ENCODE data around the gene KIF26B. TPM values are rescaled to one million over a fixed set of nuclear protein-coding genes. Genes with fewer than 3 reads are reported as not detected.
A peak's percentile ranks its signal among the peaks of the same experiment; 100 is the strongest.

KIF26B gene
- total and polyA plus RNA-seq, 2 experiments from 2014 or later = 2.5 to 8.0 TPM

DNA sequence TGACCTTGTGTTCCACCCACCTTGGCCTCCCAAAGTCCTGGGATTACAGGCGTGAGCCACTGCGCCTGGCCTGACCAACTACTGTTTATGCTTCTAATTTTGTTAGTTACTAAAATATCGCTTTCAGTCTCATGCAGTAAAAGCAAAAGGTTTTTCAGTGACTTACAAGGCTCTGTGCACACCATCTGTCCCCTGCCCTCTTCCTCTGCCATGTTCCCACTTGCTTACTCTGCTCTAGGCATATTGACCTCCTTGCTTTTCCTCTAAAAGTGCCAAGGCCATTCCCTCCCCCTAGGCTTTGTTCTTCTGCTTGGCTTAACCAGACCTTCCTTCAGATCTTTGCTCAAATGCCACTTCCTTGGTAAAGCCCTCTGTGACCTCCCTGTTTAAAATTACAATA lies 276.9 kb downstream of the KIF26B start:
- no peak overlapping the region for H3K27ac ChIP-seq
- H3K4me1 ChIP-seq (ENCODE audit: insufficient read depth) = no peaks in the 10 kb centered on the region
- no peak overlapping the region for H2AFZ ChIP-seq
- no peaks in the 10 kb centered on the region for H3K79me2 ChIP-seq (ENCODE audit: insufficient read depth)
- H3K9me2 ChIP-seq (ENCODE audit: insufficient read depth) = no peaks in the 10 kb centered on the region
- in situ Hi-C loops (cut with MboI) = no loop called here
- TF ChIP-seq EZH2 (IDR thresholded peaks at IDR 0.05; ENCODE audit: insufficient read depth, poor library complexity, severe bottlenecking) = no peak
- no peak for TF ChIP-seq EZH2phosphoT487 (IDR thresholded peaks at IDR 0.05; ENCODE audit: insufficient read depth, low read depth)
- H3K4me2 ChIP-seq (ENCODE audit: unreplicated experiment) = no peak overlapping the region
- no peaks in the 10 kb centered on the region for H4K20me1 ChIP-seq (ENCODE audit: insufficient read depth)
- DNase-seq = no peak
- H3F3A ChIP-seq (ENCODE audit: insufficient read depth) = no peaks in the 10 kb centered on the region
- H3K9me3 ChIP-seq (ENCODE audit: low read depth) = no peaks in the 10 kb centered on the region
- no peak overlapping the region for H3K4me3 ChIP-seq
- 82 to 85% methylated on average over 3 of the region's 3 CpGs for WGBS, 2 experiments (ENCODE audit: low coverage in 1 of 2, low lambda C conversion rate in 2 of 2, missing lambda C conversion rate in 2 of 2)
- H3K9ac ChIP-seq = no peak overlapping the region
- no peaks in the 10 kb centered on the region for H3K27me3 ChIP-seq (replicated peaks; ENCODE audit: insufficient read depth)
- no peaks in the 10 kb centered on the region for H3K36me3 ChIP-seq (ENCODE audit: low read depth)

DNA sequence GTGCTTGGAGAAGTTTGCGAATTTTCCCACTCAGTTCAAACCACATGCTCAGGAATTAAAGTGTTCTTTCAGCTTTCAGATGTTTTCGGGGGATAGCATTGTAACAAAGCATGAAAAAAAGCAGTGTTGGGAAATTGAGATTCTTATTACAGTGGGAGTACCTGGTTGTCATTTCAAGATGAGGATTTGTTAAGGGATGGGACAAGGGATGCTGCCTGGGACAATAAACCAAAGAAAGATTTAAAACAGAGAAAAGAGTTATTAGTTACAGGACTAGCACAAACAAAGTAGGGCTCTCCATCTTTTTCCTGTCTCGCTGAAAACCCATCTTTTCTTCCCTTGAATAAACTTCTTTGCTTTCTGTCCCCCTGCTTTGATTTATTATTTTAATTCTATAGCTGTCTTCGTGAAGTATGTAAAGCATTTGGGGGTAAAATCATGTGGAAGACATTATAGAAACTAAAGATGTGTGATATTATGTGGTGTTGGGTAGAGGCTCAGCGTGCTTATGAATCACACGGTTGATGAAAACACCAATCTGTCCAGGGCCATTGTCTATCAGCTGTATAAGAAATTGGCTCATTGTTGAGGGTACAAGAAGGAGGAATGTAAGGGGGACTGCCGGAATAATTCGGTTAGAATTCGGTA lies 277.6 kb downstream of the KIF26B start:
- Histone ChIP-seq H3K9me2 (ENCODE audit: insufficient read depth) (no peaks in the 10 kb centered on the region), H4K20me1 (ENCODE audit: insufficient read depth) (no peaks in the 10 kb centered on the region), H2AFZ (no peak overlapping the region), H3K9me3 (ENCODE audit: low read depth) (no peaks in the 10 kb centered on the region), H3K36me3 (ENCODE audit: low read depth) (no peaks in the 10 kb centered on the region), H3K79me2 (ENCODE audit: insufficient read depth) (no peaks in the 10 kb centered on the region), H3K4me2 (ENCODE audit: unreplicated experiment) (no peak overlapping the region), H3K27me3 (replicated peaks; ENCODE audit: insufficient read depth) (no peaks in the 10 kb centered on the region), H3K4me1 (ENCODE audit: insufficient read depth) (no peaks in the 10 kb centered on the region), H3K27ac (no peak overlapping the region), H3K9ac (no peak overlapping the region), H3F3A (ENCODE audit: insufficient read depth) (no peaks in the 10 kb centered on the region), H3K4me3 (no peak overlapping the region)
- TF ChIP-seq EZH2phosphoT487 (IDR thresholded peaks at IDR 0.05; ENCODE audit: insufficient read depth, low read depth) = no peak
- no peak for TF ChIP-seq EZH2 (IDR thresholded peaks at IDR 0.05; ENCODE audit: insufficient read depth, poor library complexity, severe bottlenecking)
- in situ Hi-C loops (cut with MboI) = no loop called here
- WGBS, 2 experiments (ENCODE audit: low coverage in 1 of 2, low lambda C conversion rate in 2 of 2, missing lambda C conversion rate in 2 of 2) = 48% methylated on average over 9 of the region's 9 CpGs
- no peak for DNase-seq

DNA sequence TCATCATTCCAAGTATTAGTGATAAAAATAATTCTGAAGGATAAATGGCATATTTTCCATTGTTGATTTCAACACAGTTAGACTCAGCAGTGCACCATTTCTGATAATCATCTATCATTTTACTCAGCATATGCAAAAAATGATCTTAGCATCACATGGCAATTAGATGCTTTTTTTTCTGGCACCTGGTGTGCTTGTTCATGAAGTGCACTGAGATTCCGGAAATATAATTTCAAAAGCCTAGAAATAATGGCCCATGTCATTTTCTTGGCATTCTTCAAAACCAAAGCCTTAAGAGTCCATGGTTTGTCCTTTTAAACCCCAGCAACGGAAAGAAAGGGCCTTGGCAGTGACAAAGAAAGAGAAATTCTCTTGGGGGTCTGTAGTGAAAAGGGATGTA lies 278.8 kb downstream of the KIF26B start:
- WGBS, 2 experiments (ENCODE audit: low coverage in 1 of 2, low lambda C conversion rate in 2 of 2, missing lambda C conversion rate in 2 of 2) = 16 to 23% methylated on average over 2 of the region's 2 CpGs
- no peak for TF ChIP-seq EZH2phosphoT487 (IDR thresholded peaks at IDR 0.05; ENCODE audit: insufficient read depth, low read depth)
- TF ChIP-seq EZH2 (IDR thresholded peaks at IDR 0.05; ENCODE audit: insufficient read depth, poor library complexity, severe bottlenecking) = no peak
- H3K4me3 ChIP-seq = no peak overlapping the region

DNA sequence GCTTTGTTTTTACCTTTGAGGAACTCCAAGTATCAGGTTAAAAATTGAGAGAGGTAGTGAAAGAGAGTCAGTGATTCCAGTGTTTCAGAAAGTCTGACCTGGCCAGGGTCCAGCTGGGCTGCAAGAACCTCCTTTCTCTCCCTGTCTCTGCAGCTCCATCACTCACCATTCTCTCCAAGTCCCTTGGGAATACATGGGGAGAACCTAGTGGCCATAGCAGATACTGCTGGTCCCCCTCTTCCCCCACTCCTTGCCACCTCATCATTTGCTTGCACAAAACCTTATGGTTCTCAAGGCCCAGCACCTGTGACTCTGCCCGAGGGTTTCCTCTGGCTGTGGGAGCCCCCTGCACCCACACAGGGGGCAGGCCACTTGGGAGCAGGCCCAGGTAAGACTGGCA lies 279.5 kb downstream of the KIF26B start:
- TF ChIP-seq EZH2phosphoT487 (IDR thresholded peaks at IDR 0.05; ENCODE audit: insufficient read depth, low read depth) = no peak
- no peak for TF ChIP-seq EZH2 (IDR thresholded peaks at IDR 0.05; ENCODE audit: insufficient read depth, poor library complexity, severe bottlenecking)
- Histone ChIP-seq H3K9me3 (ENCODE audit: low read depth) (no peaks in the 10 kb centered on the region), H3K4me3 (no peak overlapping the region), H3K4me2 (ENCODE audit: unreplicated experiment) (no peak overlapping the region), H3F3A (ENCODE audit: insufficient read depth) (no peaks in the 10 kb centered on the region), H3K9me2 (ENCODE audit: insufficient read depth) (no peaks in the 10 kb centered on the region), H3K4me1 (ENCODE audit: insufficient read depth) (no peaks in the 10 kb centered on the region), H4K20me1 (ENCODE audit: insufficient read depth) (no peaks in the 10 kb centered on the region), H3K79me2 (ENCODE audit: insufficient read depth) (no peaks in the 10 kb centered on the region), H3K27ac (no peak overlapping the region), H3K27me3 (replicated peaks; ENCODE audit: insufficient read depth) (no peaks in the 10 kb centered on the region), H3K36me3 (ENCODE audit: low read depth) (no peaks in the 10 kb centered on the region; the same call in 1 of the 2 replicates), H3K9ac (no peak overlapping the region), H2AFZ (no peak overlapping the region)
- peak; percentile 40 for DNase-seq
- WGBS, 2 experiments (ENCODE audit: low coverage in 1 of 2, low lambda C conversion rate in 2 of 2, missing lambda C conversion rate in 2 of 2) = 28 to 41% methylated on average over 1 of the region's 1 CpG
- in situ Hi-C loops (cut with MboI) = no loop called here

More for the DNA sequence above, 278.8 kb downstream of the KIF26B start:
- Histone ChIP-seq H3K27ac (no peak overlapping the region), H4K20me1 (ENCODE audit: insufficient read depth) (no peaks in the 10 kb centered on the region), H3F3A (ENCODE audit: insufficient read depth) (no peaks in the 10 kb centered on the region), H3K27me3 (replicated peaks; ENCODE audit: insufficient read depth) (no peaks in the 10 kb centered on the region), H3K4me2 (ENCODE audit: unreplicated experiment) (no peak overlapping the region), H2AFZ (no peak overlapping the region), H3K9me3 (ENCODE audit: low read depth) (no peaks in the 10 kb centered on the region), H3K79me2 (ENCODE audit: insufficient read depth) (no peaks in the 10 kb centered on the region), H3K4me1 (ENCODE audit: insufficient read depth) (no peaks in the 10 kb centered on the region), H3K36me3 (ENCODE audit: low read depth) (no peaks in the 10 kb centered on the region; the same call in 1 of the 2 replicates), H3K9ac (no peak overlapping the region), H3K9me2 (ENCODE audit: insufficient read depth) (no peaks in the 10 kb centered on the region)
- in situ Hi-C loops (cut with MboI) = no loop called here
- no peak for DNase-seq

Measured in GM23248 (cell line).